ENCODE measurements around the gene NLGN1.

GRCh38 chr3:173700336-173700735, 302.8 kb downstream of the NLGN1 start:
- no peak for TF ChIP-seq CTCF (IDR thresholded peaks at IDR 0.05)
- TF ChIP-seq REST (IDR thresholded peaks at IDR 0.05; ENCODE audit: insufficient read depth in 1 of 2, low read depth in 2 of 2, low read length in 1 of 2) = no peak
- no peak for TF ChIP-seq POLR2AphosphoS5 (IDR thresholded peaks at IDR 0.05; ENCODE audit: low read depth, low read length)
- no peak for TF ChIP-seq TCF7L2 (IDR thresholded peaks at IDR 0.05; ENCODE audit: low read depth, low read length)
- TF ChIP-seq SIN3A (IDR thresholded peaks at IDR 0.05; ENCODE audit: borderline replicate concordance, insufficient read depth, low read depth, low read length) = no peak

Data from Panc1 (cell line).